CD4-positive, alpha-beta T cell treated with Interleukin-6 at 100 ng/mL for 8 hours (primary cell): ENCODE data around the gene STMN1.
A peak's percentile ranks its signal among the peaks of the same experiment; 100 is the strongest.
"Not testable (repeated sequence)": the region's sequence is repeated elsewhere in the genome, so short reads cannot be mapped to it uniquely, and the experiment has no call there.

Experiments used
- DNase-seq: peaks from one replicate; pipeline ENCODE4 v3.0.0-alpha.2; 2020; ENCODE audit warnings: mixed read lengths, low spot score

The STMN1 gene

DNA sequence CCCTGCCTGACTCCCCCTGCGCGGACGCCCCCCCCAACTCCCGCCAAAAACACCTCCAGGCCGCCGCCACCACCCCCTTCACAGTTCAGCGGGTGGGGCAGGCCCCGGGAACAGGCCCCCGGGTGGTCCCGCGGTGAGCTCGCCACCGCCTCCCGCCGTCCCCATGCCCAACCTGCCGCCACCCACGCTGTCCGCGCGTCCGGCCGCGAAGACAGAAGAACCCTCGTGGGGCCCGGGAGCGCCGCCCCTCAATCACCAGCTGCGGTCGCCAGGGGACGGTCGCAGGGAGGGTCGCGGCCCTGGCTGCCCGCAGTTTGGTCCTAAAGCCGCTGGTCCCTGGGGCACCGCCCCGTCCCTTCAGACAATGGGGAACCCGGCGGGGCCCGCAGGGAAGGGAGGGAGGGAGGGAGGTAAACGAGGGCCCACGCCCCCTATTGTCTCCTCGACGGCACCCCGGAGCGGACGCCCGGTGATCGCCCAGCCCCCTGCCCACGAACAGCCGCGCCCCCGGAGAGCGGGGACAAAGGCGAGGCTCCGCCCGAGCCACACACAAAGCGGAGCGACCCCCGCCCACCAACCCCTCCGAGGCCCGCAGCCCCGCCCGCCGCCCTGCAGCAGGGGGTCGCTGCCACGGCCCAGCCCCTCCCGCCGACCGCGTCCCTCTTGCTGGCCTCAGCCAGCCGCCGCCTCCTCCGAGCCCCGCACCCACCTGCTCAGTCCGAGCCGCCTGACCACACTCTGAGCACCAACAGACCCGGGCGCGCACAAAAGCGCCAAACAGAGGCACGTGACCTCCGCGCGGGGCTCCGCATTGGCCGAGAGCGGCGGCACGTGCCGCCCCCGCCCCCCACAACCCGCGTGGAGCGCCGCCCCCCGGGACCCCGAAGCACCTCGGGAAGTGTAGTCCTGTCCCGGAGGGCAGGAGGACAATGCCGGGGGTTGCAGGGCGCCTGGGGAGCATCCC lies at the start of gene STMN1:
Gene STMN1 (minus strand): TSS at position 740 of the 964 bp plus-strand sequence. CDS start 1,743 bp downstream, outside the sequence.
- DNase-seq, result peak; percentile 87

DNA sequence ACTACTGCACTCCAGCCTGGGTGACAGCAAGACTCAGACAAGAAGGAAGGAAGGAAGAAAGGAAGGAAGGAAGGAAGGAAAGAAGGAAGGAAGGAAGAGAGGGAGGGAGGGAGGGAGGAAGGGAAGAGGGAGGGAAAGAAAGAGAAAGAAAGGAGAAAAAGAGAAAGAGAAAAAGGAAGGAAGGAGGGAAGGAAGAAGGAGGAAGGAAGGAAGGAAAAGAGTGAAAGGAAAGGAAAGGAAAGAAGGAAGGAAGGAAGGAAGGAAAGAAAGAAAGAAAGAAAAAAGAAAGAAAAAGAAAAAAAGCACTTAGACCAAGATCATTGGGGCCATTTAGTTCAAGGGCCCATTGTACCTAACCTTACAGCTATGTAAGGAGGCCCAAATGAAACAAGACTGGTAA lies 49.3 kb upstream of the STMN1 start:
- no peak for DNase-seq

DNA sequence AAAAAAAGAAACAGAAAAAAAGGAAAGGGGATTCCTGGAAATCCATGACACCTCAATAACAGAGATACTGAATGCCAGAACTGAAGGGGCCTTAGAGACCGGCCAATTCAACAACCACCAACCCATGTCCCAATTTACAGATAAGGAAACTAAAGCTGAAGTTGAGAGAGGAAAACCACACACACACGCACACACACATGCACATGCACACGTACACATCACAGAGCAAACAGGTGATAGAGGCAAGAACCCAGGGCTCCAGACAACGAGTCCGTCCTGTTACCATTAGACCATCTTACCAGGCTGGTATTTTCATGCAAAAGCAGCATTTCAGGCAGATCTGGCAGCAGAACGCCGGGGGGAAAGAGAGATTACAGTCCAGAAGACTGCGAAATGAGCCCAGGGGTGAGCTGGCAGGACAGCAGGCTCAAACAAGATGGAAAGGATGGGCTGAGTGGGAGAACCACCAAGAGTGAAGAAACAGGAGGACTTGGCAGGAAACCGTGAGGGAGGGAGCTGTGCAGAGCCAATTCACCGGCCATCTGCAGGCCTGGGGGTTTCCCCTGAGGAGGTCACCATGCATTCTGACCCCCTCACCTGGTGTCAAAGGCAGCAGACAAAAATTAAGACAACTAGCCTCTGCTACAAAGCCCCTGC lies 48.2 kb upstream of the STMN1 start:
- no peak for DNase-seq

DNA sequence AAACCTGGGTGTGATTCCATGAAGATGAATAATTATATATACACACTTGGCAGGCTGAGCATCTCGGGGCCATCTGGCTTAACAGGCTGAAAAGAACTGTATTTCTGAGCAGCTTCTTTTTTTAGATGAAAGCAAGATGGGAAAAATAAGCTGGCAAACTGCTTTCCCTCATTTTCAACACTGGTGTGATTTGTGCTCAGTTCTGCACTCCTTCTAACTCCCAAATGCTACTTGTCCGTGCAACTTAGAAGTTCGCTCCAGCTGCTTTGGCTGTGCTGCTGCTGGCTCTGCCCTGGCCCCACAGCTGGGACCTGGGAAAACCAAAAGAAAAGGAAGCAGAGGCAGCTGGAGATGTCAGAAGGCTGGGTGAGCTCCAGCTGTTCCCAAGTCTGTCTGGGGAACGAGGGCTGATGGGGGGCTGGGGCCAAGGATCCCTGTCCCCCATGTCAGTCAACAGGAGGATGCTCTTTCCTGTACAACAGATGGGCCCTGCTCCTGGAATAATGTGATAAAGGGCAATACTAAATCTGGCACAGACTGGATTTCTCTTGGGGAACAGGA lies 46.7 kb upstream of the STMN1 start:
- no peak for DNase-seq

DNA sequence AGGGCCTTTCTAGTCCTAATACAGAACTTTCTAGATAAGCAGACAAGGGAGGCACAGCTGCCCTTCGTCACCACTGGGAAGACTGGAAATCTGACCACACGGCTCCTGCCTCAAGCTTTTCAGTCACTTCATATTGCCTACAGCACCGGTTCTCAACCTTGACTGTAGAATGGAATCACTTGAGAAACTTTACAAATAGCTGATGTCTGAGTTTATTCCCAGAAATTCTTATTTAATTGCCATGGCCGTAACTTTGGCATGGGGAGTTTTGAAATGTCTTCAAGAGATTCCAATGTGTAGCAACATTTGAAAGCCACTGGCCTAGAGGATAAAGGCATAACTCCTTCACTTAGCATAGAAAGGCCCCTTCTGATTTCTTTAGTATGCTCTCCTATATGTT lies 42.4 kb upstream of the STMN1 start:
- no peak for DNase-seq

DNA sequence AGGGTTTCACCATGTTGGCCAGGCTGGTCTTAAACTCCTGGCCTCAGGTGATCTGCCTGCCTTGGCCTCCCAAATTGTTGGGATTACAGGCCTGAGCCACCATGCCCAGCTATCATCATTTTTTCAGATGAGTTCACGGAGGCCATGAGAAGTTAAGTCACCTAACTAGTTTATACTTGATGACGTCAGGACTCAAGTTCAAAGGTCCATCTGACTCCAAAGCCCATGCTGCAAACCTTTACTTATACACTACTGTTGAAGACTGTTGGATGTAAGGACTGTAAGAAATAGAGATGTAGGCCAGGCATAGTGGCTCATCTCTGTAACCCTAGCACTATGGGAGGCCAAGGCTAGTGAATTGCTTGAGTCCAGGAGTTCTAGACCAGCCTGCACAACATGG lies 40.8 kb upstream of the STMN1 start:
- no peak for DNase-seq

DNA sequence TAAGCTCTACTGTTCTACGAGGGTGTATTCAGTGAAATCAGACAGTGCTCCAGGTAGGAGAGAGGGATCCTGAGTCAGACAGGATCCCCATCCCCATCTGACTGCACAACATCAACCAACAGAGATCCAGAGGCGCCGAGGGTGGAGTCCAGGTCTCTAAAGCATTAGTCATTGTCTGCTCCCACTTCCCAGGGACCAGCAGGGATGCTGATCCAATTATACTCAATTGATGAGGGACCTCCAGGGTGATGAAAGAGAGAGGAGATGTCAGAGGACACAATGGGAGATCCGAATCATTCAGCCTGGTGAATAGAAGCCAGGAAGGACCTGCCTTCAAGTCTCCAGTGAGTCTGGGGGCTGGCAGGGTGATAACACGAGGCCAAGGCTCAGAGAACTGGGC lies 39.5 kb upstream of the STMN1 start:
- no peak for DNase-seq

DNA sequence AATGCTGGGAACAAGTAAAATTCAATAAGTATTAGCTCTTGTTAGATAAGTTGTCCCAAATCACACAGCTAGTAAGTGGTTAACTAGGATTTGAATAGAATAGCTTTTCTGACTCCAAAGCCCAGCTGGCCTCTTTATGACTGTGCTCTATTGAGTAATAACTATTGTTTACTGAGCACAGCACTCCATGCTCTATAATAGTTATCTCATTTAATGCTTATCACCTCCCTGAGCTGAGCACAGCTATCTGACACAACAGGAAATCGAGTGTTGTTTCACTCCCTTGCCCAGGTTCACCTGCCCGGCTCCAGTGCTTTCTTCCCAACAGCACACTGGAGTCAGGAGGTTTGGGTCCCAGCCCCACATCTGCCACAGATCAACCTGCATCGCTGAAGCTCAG lies 38.8 kb upstream of the STMN1 start:
- DNase-seq, result no peak

DNA sequence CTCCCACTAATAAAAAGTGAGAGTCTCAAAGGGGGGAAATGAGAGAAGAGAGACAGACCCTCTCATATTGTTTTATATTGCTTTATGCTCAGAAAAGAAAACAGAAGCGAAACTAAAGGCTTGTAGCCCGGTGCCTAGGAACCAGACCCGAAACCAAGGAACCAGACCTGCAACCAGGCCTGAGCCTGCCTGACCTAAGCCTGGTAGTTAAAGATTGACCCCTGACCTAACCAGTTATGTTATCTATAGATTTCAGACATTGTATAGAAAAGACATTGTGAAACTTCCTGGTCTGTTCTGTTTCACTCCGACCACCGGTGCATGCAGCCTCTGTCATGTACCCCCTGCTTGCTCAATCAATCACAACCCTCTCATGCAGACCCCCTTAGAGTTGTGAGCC lies 37.3 kb upstream of the STMN1 start:
- DNase-seq, result not testable (repeated sequence)

DNA sequence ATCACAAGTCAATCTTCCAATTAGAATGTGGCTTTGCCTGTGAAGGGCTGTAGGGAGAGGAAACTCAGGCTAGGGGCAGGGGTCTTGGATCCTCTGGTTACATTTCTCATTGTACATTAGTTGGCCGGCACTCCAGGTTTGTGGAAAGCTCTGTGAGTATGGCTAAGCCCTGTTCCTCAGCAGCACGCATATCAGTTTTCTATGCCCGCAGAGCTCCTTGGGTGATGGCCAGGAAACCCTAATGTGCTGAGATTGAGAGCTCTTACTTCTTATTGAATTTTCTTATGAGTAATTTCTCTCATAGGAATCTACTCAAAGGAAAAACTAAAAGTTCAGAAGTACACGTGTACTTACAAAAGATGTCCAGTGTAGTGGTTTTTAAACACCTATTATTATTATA lies 30.7 kb upstream of the STMN1 start:
- DNase-seq, result no peak

DNA sequence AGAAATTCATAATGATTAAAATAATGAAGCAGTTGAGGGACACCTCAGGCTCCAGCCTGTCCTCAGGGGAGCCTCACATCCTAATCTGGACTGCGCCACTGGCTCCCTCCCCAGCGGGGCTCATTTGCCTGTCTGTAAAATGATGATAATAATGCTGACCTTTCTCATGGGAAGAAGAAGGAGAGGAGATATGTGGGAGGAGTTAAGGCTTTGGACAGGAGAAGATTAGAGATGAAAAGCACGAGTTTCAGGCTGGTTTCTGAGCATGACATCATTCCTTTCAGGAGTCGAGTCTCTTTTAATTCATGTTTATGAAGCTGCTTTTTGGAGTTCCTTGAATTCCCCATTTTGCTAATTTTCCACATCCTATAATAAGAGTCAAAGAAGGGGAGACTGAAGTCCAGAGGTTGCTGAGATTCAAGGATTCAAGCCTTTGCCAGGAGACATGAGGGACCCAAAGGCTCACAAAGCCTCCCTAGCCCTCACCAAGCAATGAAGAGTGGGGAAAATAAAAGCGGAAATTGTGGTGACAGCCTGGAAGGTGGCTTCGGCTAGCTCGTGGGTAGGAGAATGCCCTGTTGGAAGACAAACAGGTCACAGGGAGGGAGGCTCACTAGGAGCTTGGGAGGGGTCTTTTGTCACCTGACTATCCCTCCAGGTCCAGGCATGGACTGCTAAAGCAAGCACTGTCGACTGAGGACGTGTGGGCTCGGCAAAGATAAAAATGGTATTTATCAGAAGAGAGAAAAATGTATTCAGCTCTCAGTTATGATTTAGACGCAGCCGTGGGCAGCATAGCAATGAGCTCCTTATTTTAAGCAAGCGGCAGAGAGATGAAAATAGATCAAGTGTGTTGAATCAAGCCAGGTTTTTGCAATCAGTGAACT lies 27.5 kb upstream of the STMN1 start:
- no peak for DNase-seq

DNA sequence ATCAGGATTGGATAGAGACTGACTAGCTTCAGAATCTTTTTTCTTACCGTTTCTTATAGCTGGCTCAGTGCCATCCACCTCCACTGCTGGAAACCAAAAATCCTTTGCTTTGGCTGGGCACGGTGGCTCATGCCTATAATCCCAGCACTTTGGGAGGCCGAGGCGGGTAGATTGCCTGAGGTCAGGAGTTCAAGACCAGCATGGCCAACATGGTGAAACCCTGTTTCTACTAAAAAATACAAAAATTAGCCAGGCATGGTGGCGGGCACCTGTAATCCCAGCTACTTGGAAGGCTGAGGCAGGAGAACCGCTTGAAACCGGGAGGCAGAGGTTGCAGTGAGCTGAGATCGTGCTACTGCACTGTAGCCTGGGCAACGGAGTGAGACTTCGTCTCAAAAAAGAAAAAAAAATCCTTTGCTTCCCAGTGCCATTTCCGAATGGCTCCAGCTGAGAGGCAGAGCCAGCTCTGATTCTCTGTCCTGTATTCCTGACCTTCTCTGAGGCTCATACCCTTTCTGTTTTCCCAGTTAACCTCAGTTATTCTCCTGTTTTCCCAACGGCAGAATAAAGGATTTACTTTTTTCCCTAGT lies 26.7 kb upstream of the STMN1 start:
- DNase-seq, result not testable (repeated sequence)

DNA sequence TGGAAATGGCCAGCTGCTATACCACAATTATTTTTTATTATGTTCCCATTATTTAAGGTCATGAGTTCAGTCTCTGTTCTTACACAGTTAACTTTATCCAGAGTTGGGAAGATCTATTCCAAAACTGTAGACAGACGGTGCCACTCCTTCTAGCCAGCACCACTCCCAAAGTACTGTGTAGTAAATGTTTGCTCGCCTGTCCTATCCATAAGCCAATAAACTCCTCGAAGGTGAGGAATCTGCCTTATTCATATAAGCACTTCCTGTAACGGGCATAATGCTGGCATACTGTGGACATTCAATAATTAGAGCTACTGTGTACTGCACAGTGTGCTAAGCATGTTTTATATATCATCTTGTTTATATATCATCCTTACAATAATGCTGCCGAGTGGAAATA lies 26.1 kb upstream of the STMN1 start:
- no peak for DNase-seq

DNA sequence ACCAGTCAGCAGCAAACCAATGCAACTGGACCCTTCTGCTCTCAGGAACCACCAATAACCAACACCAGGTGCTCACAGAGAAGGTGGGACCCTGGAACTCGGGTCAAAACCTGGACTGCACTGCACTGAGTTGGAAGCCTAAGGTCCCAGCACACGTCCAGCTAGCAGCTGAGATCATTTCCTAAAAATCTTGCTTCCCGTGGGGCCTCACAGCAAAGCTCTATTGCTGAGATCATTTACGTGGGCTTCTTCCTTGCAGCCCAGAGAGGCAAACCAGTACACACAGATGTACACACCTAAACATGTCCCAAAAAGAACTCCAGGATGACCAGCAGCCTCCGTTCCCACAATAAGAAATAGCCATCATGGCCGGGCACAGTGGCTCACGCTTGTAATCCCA lies 22.8 kb upstream of the STMN1 start:
- DNase-seq, result no peak

DNA sequence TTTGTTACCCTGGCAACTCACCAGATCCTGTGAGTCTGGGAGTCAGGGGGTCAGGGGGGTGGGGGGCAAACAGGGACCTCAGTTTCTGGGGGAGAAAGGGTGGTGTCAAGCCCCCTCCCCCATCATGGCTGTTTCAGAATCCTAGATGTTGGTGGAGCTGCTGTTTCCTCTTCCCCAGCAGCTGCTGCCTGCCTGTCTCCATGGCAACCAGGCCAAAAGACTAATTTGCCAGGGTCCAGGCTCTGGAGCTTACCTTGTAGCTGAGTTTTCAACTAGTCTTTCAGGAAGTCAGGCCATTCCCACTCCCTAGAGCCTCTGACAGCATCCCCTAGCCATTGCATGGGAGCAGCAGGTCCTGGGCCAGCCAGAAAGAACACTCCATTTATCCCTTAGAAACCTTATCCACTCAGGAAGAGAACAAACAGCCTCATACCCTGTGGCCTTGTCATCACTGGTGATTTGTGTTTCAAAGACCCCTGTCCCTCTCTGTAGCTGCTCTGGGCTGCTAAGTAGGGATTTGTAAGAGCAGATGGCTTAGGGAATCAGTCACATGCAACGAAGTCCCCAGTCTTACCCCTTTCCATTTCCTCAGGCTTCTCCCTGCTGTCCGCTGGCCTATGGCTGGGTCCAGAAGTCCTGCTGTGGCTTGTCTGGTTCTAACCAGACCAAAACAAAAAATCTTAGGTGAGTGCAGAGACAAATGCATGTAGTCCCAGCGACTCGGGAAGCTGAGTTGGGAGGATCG lies 21.5 kb upstream of the STMN1 start:
- no peak for DNase-seq

DNA sequence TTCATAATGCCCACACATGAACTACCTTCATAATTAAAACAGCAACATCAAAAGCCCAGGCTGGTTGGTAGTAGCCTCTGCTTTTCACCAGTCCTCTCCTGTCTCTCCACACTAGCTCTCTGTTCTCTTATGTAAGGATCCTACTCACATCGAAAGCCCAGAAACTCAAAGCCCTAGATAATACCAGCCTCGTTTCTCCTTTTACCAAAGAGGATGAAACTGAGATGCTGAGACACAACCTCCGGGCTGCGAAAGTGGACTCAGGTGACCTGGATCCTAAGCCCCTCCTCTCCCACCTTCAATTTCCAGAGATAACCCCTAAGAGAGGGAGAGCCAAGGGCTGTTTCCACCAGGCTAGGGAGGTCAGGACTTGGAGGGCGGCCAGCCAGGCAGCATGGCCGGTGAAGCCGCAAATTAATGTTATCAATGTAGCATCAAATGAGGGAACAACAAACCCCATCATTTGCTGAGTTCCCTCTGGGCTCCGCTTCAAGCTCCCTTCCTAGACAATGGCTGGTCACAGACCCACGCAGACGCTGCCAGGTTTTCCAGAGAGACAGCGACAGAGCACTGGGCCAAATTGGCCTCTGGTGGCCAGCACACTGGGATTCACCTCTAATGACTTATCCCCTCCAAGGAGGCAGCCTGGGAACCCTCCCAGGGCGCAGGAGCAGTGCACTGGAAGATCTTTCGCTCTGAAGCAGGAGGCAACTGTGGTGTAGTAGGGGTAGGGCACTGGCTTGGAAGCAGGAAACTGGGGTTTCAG lies 20.7 kb upstream of the STMN1 start:
- DNase-seq, result no peak

DNA sequence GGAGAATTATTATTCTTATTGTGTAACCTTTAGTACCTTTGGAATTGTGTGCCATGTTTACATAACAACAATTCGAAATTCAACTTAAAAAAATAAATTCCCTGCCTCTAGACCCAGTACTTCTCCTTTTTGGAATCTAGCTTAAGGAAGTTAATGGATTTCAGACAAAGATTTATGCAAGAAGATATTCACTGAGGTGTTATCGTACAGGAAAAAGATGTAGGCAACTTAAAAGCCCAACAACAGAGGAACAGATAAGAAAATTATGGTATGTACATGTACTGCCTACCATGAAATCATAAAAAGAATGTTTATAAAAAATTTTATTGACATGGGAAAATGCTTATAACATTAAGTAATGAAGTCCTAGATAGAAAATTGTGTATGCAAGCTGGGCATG lies 18.2 kb upstream of the STMN1 start:
- DNase-seq, result no peak

DNA sequence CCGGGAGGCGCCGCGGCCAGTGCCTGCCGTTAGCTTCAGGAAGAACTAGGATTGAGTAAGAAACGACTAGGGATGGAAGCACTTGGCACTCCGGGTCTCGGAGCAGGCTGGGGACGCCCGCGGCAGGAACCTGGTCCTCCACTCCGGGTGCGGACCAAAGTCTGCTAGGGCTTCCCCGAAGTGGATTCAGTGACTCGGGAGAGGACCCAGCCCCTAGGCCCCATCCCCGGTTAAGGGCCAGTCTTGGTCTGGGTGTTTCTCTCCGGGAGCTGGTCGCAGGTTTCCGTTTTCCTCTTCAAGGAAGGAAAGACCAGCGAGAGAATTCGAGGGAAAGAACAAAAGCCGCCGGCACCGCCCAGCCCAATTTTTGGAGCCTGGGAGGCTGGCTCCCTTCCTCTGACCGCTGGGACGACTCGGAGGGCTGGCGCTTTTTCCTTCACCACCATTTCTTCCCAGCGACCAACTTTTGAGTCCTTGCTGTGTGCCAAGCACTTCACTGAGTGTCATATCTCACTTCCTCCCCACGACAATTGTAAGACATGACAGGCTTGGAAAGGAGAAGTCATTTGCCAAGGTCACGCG lies 16.8 kb upstream of the STMN1 start:
- DNase-seq, result peak; percentile 5

DNA sequence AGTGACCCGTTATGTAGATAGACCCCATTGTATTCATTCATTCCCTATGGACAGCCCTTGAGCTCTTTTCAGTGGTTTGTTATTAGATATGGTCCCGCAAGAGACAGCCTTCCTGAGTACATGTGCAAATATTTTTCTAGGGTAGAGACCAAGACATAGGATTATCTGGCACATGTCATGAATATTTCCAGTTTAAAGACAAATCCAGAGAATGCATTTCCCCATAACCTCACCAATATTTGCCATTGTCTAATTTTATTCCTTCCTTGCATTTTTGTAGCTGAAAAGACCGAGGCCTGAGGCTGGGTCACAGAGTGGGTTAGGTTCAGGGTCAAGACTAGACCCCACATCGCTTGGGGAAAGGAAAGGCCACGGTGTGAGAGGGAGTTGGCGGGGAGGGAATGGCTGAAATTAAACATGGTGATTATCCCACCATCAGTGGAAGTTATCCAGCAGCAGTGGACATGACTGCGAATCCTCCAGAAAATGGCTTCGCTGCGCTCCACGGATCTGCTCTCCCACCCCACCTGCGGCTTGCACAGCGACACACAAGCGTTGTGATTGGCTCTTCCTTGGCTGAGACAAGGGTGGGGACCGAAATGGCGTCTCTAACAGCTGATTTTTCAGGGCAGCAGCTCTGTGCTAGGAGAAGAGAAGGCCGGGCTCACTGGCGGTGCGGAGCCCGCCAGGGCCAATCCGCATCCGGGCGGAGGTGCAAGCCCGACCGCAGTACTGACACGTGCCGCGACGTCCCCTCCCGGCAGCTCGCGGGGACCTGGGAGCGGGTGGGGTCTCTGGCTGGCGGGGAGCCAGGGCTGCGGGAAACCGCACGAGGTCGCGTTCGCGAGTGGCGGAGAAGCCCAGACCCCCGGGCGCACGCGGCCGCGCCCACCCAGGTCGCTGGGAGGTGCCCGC lies 16.1 kb upstream of the STMN1 start:
- DNase-seq, result peak; percentile 52
